HG02943 (cell line): Measurements from ENCODE around the gene FGR.

Experiments used
- ATAC-seq: cut with Tn5 transposase; IDR thresholded peaks from one replicate; pipeline ENCODE4 v1.9.1; 2021; ENCODE audit warnings: mild to moderate bottlenecking, low read depth, moderate library complexity; ENCODE audit not compliant: unreplicated experiment

FGR gene

DNA sequence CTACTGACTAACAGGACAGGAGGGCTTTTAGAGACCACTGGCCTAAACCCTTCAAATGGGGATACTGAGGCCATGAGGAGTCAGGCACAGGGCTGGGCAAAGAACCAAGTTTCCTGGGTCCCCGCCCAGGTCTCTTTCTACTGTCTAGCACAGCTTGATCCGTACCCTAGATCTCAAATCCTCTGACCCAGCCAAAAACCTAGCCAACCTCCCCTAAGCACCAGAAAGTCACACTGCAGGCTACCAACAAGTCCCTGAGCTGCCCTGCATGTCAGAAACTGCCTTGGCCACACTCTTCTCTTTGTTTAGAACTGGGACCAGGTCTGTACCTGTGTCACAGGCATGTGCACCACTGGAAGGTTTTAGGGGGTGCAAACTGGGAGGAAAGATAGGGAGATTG, 64.6 kb downstream of the FGR start:
- ATAC-seq: no peak

DNA sequence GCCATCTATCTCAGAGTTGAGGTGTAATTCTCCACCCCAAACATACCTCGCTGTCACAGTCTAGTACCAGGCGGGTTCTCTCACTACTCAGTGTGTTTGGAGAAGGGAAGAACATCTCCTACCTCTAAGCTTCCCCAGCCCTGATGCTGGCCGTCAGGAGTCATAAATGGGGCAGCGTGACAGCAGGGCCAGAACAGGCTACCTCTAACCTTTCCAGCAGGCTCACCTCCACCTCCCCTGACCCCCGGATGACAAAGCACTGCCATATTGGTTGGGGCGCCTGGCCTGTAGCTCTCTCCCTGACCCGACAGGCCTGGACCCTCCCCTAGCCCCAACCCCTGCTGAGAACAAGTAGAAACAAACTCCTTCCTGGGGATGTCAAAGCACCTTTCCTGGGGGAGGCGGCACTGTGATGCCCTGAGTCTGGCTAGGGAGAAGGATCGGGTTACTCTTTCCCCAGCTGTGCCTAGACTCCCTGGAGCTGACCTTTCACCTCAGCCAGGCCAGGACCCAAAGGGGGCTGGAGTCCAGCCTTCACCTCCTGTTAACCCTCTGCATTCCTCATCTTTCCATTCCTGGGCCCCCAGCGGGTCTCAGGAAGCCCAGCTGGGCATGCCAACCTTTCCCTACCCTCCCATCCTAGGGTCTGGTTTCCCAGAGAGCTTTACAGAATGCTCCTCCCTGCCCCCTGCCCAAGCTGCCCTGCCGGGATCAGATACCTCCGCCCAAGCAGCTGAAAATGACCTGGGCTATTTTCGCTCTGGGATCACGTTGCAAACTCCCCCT, 65.3 kb downstream of the FGR start:
- ATAC-seq: no peak

DNA sequence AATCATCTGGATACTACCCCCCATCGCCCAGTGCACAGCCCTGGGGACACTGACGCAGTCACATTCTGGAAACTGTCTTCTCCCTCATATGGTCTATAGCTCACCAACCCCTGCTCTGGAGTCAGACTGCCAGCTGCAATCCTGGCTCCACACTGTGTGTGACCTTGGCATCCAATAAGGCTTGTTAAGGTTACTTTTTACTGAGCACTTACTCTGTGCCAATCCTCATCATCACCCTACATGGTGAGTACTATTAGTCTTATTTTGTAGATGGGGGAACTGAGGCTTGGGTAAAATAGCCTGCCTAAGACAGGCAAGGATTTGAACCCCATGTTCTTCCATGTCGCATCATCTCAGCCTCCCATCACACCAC, 65.9 kb downstream of the FGR start:
- no peak for ATAC-seq

DNA sequence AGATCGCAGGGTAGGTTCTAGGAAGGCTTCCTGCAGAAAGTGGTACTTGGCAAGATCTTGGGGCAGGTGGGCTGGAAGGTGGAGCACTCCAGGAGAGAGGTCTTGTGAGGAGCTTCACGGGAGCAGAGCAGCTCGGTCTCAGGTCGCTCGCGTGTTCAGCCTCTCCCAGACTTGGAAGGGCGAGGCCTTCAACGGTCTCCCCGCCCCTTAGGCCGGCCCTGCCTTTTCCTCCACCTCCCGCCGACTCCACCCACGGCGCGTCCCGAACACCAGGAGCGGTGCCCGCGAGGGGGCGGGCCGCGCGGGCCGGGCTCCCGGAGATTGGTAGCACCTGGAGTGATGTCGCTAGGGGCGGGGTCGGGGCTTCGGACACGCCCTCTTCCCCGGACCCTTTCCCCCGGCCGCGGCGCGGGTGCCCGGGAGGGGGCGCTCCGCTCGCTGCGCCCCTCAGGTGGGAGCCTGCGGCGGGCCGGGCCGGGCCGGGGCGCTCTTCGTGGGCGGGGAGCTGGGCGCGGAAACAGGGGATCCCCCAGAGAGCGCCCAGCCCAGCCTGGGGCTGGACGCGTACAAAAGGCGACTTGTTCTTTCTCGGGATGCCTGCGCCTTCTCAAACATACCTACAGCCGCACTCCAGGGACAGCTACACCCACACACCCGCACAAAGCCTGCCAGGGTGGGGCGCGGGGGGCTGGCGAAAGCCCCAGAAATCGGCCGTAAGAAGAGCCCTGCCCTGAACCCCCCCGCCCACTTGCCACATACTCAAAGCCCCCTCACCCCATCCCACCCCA, 66.5 kb downstream of the FGR start:
- ATAC-seq: peak; percentile 77

DNA sequence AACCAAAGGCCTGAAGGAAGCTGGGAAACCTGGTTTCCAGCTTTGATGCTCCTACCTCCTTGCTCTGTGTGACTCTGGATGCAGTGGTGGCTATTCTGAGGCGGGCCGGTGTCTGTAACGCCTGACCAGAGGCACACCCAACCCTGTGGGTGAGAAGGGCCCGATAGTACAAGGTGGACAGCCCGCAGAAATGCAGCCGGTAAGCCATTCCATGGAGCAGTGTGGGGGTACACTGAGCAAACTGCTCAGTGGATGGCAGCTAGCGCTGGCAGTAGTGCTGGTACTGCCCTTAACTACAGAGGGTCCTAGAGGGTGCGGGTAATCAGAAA, 67.0 kb downstream of the FGR start:
- ATAC-seq: no peak

DNA sequence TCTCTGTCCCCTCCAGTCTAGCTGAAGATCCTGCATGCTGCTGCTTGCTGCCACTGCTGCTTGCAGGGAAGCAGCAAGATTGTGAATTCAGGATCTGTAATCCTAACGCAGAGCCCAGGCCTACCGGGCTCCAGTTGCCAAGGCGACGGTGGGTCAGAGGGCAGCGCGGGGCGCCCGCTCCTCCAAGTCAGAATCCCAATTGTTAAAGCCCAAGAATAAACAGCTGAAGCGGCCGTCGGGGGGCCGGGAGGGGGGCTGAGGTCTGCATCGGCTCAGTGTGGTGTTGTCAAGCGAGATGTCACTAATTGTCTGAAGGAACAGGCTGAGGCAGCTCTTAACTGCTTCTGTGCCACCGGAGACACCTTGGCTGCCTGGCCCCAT, 67.8 kb downstream of the FGR start:
- ATAC-seq: no peak

DNA sequence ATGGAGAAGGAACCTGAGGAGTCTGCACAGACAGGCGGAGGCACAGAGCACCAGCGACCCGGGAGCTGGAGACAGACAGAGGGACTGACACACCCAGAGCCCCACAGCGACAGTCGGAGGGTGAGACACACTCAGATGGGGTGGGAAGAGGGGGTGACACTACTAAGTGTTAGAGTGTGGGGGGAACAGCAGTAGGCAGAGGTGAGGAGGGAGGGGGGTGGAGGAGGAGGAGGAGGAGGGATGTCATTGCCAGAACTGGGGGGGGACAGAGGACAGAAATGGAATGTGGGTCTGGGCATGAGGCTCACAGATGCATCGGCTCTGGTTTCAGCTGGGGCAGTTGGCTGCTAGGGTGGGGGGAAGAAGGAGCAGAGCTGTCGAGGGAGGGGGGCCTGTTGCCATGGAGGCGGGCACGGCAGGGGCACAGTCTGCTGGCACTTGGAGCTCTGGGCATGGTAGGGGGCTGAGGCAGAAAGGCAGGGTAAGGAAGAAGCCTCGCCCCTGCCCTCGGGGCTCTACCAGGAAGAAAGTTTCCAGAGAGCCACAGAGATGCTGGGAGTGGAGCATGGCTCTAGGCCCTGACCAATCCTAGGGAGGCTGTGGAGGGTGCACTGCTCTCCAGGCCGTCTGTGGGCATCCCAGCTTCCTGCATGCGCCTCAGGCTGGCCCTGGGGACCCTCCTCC, 68.4 kb downstream of the FGR start:
- no peak for ATAC-seq

DNA sequence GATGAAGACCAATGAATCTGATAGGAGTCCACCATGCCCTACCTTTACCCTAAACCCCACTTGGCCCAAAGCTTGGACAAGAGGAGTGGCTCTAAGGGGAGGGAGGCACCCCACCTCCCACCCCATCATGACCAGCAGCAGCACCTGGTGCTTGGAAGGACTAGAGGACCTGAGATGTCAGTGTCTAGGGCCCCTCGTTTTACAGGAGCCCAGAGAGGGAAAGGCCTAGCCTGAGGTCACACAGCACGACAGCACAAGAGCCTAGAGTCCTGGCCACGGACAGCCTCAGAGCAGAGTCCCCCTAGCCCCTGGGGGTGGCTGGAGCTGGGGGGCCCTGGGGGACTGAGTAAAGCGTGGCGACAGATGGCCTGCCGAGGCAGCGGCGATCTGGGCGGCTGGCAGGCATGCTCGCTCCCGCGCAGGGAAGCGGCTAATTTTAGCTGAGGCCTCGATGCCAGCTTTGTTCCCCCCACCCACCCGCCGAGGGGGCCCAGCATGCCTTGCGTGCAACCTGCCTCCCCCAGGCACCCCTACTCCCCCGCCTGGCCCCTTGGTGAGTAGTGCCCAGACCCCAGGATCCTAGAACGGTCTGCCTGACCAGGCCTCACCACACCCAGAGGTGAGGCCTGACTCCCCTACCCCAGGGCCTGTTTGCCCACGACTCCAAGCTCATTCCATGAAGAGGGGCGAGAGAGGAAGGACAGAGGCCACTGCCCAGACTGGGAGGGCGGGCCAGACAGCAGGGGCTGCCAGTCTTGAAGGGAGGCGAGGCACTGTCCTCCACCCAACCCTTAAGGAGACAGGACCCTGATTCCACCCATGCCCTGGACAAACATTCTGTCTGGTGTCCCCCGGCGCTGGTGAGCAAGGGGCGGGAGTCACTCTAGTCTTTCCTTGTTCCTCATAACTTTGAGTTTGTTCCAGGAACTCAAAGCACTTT, 70.0 kb downstream of the FGR start:
- ATAC-seq: no peak

DNA sequence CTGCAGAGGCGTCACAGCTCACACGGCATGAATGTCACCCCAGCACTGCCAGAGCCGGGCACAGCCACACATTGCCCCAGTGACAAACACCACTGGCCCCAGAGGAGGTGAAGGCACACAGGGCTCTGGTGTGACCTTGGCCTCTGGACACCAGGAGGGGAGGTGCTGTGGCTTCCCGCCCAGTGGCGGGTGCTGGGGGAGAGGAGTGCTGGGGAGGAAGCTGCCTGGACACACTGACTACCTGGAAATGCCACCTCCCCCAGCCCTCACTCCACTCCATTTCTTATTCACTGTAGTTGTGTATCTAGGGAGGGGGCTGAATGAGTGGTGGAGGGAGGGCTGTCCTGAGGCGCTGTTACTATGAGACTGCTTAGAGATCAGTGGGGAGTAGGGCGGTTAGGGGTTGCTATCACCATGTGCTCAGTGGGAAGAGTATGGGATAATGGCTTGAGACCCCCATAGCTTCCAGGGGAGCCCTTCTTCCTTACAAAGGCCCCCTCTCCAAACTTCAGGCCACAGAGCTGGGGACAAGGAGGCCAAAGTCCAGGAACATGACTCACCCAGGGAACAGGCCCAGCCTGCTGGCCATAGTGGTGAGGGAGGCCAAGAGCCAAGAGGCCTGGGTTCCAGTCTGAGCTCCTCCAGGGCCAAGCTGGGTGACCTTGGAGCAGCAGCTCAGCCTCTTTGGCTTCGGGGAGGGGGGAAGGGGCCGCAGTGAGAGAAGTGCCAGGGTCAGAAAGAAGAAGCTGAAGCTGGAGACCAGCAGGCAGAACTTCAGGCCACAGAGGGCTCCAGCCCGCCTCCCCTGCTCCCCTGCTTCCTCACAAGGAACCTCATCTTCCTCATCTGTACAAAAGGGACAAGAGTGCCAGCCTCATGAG, 71.2 kb downstream of the FGR start:
- no peak for ATAC-seq

DNA sequence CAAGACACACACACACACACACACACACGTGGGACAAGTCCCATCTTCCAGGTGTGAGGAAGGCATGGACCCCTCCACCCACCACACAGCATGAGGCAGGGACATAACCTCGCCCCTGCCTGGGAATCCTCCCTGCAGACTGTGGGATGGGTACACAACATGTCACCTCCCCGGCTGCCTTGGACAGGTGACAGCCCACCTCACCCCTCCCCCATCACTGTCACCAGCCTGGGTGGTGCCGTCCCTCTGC, 71.7 kb downstream of the FGR start:
- ATAC-seq: no peak

DNA sequence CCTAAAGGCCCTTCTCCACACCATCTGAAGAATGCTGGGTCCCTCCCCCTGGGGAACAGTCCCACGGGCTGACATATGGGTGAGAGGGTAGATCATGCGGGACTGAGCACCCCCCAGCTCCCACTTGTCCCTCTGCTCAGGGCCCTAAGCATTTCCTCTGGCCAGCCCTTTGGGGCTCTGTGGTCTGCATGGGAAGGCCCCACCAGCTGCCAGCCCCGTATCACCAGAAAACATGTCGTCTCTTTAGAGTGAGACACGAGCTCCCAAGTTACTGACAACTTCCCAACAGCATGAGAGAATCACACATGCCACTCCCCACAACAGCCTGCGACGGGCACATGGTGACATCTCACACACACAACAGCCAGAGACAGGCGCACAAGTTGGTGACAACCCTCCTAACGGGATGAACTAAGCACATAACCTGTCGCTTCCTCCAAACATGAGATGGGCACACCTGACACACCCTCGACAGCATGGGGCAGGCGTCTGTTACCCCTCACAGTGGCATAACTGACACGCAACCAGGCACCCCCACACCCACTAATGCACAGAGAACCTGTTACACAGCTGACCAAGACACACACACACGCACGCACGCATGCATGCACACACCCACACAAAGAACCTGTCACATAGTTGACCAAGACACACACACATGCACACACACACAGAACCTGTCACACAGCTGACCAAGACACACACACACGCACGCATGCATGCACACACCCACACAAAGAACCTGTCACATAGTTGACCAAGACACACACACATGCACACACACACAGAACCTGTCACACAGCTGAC, 72.2 kb downstream of the FGR start:
- ATAC-seq: no peak
